CD4-positive, alpha-beta T cell (primary cell): Measurements from ENCODE around the gene ENGASE. TPM values are rescaled to one million over a fixed set of nuclear protein-coding genes. Genes with fewer than 3 reads are reported as not detected.

Experiments
- ATAC-seq: fragments of 200-7000 bp; cut with Tn5 transposase; one replicate; pipeline ENCODE4 v1.10.0; 2022; ENCODE audit warnings: mild to moderate bottlenecking; ENCODE audit not compliant: poor library complexity
- CTCF ChIA-PET: fragments of 350-600 bp; sonication (Branson Sonifier 250); formaldehyde crosslinking; loops from one replicate; lab custom pipeline; 2021; ENCODE audit warnings: antibody characterized with exemption, inconsistent platforms; lab: Charles Lee
- POLR2A ChIA-PET: fragments of 350-600 bp; sonication (Branson Sonifier 250); formaldehyde crosslinking; loops from one replicate; lab custom pipeline; 2021; ENCODE audit warnings: antibody characterized with exemption, inconsistent platforms; lab: Charles Lee
- DNase-seq, 14 experiments: peaks; one replicate each; pipeline ENCODE4 v3.0.0-alpha.2; 2013 to 2020; ENCODE audit warnings: mixed read lengths in 2 of 14
- H3K27ac ChIP-seq, 2 donors: one replicate each; pipeline versions ENCODE4 v1.5.1 to v1.7.0; 2013; ENCODE audit warnings: low read length in 2 of 2, low read depth in 1 of 2, mild to moderate bottlenecking in 1 of 2
- H3K27me3 ChIP-seq, 2 experiments: 1 replicate in 1 of 2; 2 replicates in 1 of 2; pipeline versions ENCODE4 v1.6.1 to v1.7.0; 2013; ENCODE audit warnings: low read length in 2 of 2, control low read depth in 1 of 2, mild to moderate bottlenecking in 1 of 2, moderate library complexity in 1 of 2; ENCODE audit not compliant: insufficient read depth in 2 of 2, control insufficient read depth in 1 of 2
- H3K36me3 ChIP-seq: one replicate; pipeline ENCODE4 v1.6.1; 2013; ENCODE audit warnings: low read length, control low read depth; ENCODE audit not compliant: insufficient read depth
- H3K4me1 ChIP-seq: one replicate; pipeline ENCODE4 v1.6.1; 2013; ENCODE audit warnings: low read length, control low read depth; ENCODE audit not compliant: insufficient read depth
- H3K4me3 ChIP-seq: one replicate; pipeline ENCODE4 v1.5.1; 2013; ENCODE audit warnings: mild to moderate bottlenecking, low read length, moderate library complexity
- H3K9me3 ChIP-seq, 2 experiments: 1 replicate in 1 of 2; 2 replicates in 1 of 2; pipeline versions ENCODE4 v1.6.1 to v1.7.0; 2013; ENCODE audit warnings: low read length in 2 of 2, mild to moderate bottlenecking in 2 of 2, control low read depth in 1 of 2, moderate library complexity in 1 of 2; ENCODE audit not compliant: control insufficient read depth in 1 of 2, insufficient read depth in 1 of 2
- H3K27ac Mint-ChIP-seq: one replicate; pipeline ENCODE4 v1.8.0; 2020; ENCODE audit warnings: mixed read lengths
- H3K27me3 Mint-ChIP-seq: one replicate; pipeline ENCODE4 v1.8.0; 2021; ENCODE audit warnings: mixed read lengths
- H3K36me3 Mint-ChIP-seq: one replicate; pipeline ENCODE4 v1.8.0; 2021; ENCODE audit warnings: low read depth, mixed read lengths
- H3K4me1 Mint-ChIP-seq: one replicate; pipeline ENCODE4 v1.8.0; 2021; ENCODE audit warnings: low read depth, mixed read lengths
- H3K4me3 Mint-ChIP-seq: one replicate; pipeline ENCODE4 v1.8.0; 2020; ENCODE audit warnings: mild to moderate bottlenecking, mixed read lengths
- H3K9me3 Mint-ChIP-seq: one replicate; pipeline ENCODE4 v1.8.0; 2020; ENCODE audit warnings: mixed read lengths
- intact Hi-C, 2 experiments: fragments of 100-400 bp; cut with DNase I in 1 of 2; cut with micrococcal nuclease in 1 of 2; formaldehyde crosslinking; loops; one replicate each; pipeline versions ENCODE4 v1.15.1 to v1.9.0; 2023 to 2025; cut with DNase I, micrococcal nuclease
- total RNA-seq, 174 experiments: library from RNA in 2 of 174; stranded (reverse) in 2 of 174; gene quantifications; one replicate each; pipeline ENCODE4 v1.2.3 and lab custom pipeline; 2021 to 2026
- TF ChIP-seq, protein P1 (sequence below): fragments of 200-600 bp; IDR thresholded peaks from one replicate; pipeline ENCODE4 v1.8.0; 2022; ENCODE audit warnings: antibody characterized with exemption, mild to moderate bottlenecking

Gene ENGASE
- total RNA-seq, 2 experiments from 2014 or later, result 49.8 to 50.9 TPM

DNA sequence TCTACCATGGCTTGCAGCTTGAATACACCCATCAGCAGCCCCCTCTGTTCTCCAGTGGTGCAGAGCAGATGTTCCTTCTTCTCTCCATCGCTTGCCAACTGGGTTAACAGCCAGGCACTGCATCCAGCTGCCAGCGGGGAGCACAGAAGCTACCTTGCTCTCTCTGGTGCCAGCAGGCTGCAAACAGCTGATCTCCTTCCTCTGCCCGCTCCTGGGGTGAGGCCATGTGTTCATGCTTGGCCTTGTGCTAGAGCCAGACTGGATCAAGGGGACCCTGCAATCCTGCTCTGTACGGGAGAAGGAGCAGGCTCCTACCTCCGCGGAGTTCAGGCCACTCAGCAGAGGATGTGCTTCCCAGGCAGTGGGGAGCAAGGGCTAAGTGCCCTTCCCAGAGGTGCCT lies 24.1 kb upstream of the ENGASE start:
- no peaks in the 10 kb centered on the region for H3K36me3 Mint-ChIP-seq
- H3K27ac ChIP-seq, result no peak overlapping the region
- H3K27me3 ChIP-seq, result no peaks in the 10 kb centered on the region
- H3K9me3 ChIP-seq, result peaks cover 0 to 4% of the 10 kb centered on the region in 2 experiments
- H3K36me3 ChIP-seq, result no peaks in the 10 kb centered on the region
- ChIA-PET CTCF (no interaction called here), POLR2A (no interaction called here)
- H3K4me3 ChIP-seq, result no peak overlapping the region
- no peak overlapping the region for H3K27ac Mint-ChIP-seq
- H3K4me1 ChIP-seq, result peaks cover 6% of the 10 kb centered on the region
- no peak overlapping the region for H3K4me3 Mint-ChIP-seq
- TF ChIP-seq, protein P1, sequence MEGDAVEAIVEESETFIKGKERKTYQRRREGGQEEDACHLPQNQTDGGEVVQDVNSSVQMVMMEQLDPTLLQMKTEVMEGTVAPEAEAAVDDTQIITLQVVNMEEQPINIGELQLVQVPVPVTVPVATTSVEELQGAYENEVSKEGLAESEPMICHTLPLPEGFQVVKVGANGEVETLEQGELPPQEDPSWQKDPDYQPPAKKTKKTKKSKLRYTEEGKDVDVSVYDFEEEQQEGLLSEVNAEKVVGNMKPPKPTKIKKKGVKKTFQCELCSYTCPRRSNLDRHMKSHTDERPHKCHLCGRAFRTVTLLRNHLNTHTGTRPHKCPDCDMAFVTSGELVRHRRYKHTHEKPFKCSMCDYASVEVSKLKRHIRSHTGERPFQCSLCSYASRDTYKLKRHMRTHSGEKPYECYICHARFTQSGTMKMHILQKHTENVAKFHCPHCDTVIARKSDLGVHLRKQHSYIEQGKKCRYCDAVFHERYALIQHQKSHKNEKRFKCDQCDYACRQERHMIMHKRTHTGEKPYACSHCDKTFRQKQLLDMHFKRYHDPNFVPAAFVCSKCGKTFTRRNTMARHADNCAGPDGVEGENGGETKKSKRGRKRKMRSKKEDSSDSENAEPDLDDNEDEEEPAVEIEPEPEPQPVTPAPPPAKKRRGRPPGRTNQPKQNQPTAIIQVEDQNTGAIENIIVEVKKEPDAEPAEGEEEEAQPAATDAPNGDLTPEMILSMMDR, result no peak
- H3K4me1 Mint-ChIP-seq, result no peaks in the 10 kb centered on the region
- H3K27me3 Mint-ChIP-seq, result peaks cover 16% of the 10 kb centered on the region
- intact Hi-C loops, result no loop called here
- no peak for ATAC-seq
- H3K9me3 Mint-ChIP-seq, result peaks cover 5% of the 10 kb centered on the region
- no peak for DNase-seq

DNA sequence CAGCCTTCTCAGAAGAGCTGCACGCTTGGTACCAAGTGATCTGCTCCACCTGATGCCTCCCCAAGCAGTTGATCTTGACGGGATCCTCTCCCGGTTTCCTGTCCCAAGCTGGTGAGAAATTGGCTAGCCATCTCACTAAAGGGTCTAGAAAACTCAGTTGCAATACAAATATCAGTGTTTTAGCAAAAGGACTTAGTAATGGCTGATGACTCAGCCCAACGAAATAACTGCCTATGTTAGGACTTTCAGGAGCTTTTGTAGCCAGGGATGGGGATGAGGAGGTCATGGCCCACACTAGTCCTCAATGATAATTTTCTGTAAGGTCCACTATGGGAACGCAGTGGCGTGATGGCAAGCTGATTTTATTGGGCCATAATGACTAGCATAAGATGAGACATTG lies 23.3 kb upstream of the ENGASE start:
- Mint-ChIP-seq H3K4me1 (no peaks in the 10 kb centered on the region), H3K4me3 (no peak overlapping the region), H3K27ac (no peak overlapping the region), H3K27me3 (peaks cover 10% of the 10 kb centered on the region), H3K36me3 (no peaks in the 10 kb centered on the region), H3K9me3 (peaks cover 5% of the 10 kb centered on the region)
- intact Hi-C loops, result no loop called here
- ATAC-seq (no peak), DNase-seq (no peak)
- ChIA-PET POLR2A (no interaction called here), CTCF (no interaction called here)
- Histone ChIP-seq H3K4me1 (no peaks in the 10 kb centered on the region), H3K4me3 (no peak overlapping the region), H3K27me3 (no peaks in the 10 kb centered on the region), H3K36me3 (no peaks in the 10 kb centered on the region), H3K9me3 (peaks cover 0 to 4% of the 10 kb centered on the region in 2 experiments), H3K27ac (no peak overlapping the region)
- TF ChIP-seq, protein P1, result no peak

DNA sequence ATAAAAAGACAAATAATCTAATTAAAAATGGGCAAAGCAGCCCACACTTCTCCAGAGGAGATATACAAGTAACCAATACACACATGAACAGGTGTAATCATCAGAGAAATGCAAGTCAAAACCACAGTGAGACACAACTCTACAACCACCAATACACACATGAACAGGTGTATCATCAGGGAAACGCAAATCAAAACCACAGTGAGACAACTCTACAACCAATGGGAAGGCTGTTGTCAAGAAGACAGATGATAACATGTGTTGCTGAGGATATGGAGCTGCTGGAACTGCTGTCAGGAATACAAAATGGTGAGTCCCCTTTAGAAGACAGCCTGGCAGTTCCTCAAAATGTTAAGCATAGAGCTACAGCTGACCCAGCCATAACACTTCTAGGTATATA lies 22.5 kb upstream of the ENGASE start:
- H3K27me3 ChIP-seq, result no peaks in the 10 kb centered on the region
- DNase-seq (no peak), ATAC-seq (no peak)
- H3K4me3 ChIP-seq, result no peak overlapping the region
- no peak overlapping the region for H3K27ac ChIP-seq
- ChIA-PET POLR2A (no interaction called here), CTCF (no interaction called here)
- intact Hi-C loops, result no loop called here
- H3K9me3 ChIP-seq, result peaks cover 0 to 4% of the 10 kb centered on the region in 2 experiments
- Mint-ChIP-seq H3K36me3 (no peaks in the 10 kb centered on the region), H3K27me3 (peaks cover 10% of the 10 kb centered on the region), H3K9me3 (peaks cover 5% of the 10 kb centered on the region), H3K27ac (no peak overlapping the region), H3K4me1 (no peaks in the 10 kb centered on the region), H3K4me3 (no peak overlapping the region)
- TF ChIP-seq, protein P1, result no peak
- no peaks in the 10 kb centered on the region for H3K36me3 ChIP-seq
- H3K4me1 ChIP-seq, result no peaks in the 10 kb centered on the region
